ACHN (cell line): ENCODE data around the gene PPP1R12A.

Experiments used
- DNase-seq: peaks from one replicate; pipeline ENCODE4 v3.0.0-alpha.2; 2015
- in situ Hi-C: cut with HindIII; loops from 2 replicates; pipeline ENCODE4 v1.10.0; 2017; ENCODE audit warnings: low sequenced_read_pairs, low pct_ligation_motif_present, low pct_unique_long_range_greater_than_20kb

PPP1R12A gene

GRCh38 chr12:79737875-79738718, 196.8 kb downstream of the PPP1R12A start:
- in situ Hi-C loops, result no loop called here

GRCh38 chr12:79732638-79733037, 202.3 kb downstream of the PPP1R12A start:
- in situ Hi-C loops, result no loop called here
- no peak for DNase-seq

More at GRCh38 chr12:79737875-79738718, 196.8 kb downstream of the PPP1R12A start:
- peak; percentile 86 for DNase-seq

GRCh38 chr12:79725987-79726386, 208.9 kb downstream of the PPP1R12A start:
- in situ Hi-C loops, result no loop called here
- no peak for DNase-seq
